Mesendoderm (in vitro differentiated cells): ENCODE results near the gene MAML3.

Experiments used
- DNase-seq: peaks from one replicate; pipeline ENCODE4 v3.0.0; 2013
- H2AK5ac ChIP-seq: 2 replicates; pipeline ENCODE4 v1.6.1; 2013; ENCODE audit warnings: low read length, inconsistent platforms
- H2BK120ac ChIP-seq: 2 replicates; pipeline ENCODE4 v1.6.1; 2013; ENCODE audit warnings: low read depth, mild to moderate bottlenecking, low read length, moderate library complexity, mixed read lengths
- H2BK15ac ChIP-seq: replicated peaks from 2 replicates; pipeline ENCODE4 v1.6.1; 2013; ENCODE audit warnings: low read depth, mild to moderate bottlenecking, moderate library complexity
- H2BK5ac ChIP-seq: 2 replicates; pipeline ENCODE4 v1.6.1; 2013; ENCODE audit warnings: low read length, inconsistent platforms
- H3K18ac ChIP-seq: 2 replicates; pipeline ENCODE4 v1.6.1; 2013; ENCODE audit warnings: mild to moderate bottlenecking, low read length, mixed read lengths
- H3K23ac ChIP-seq: one replicate; pipeline ENCODE4 v1.6.1; 2013; ENCODE audit warnings: low read length
- H3K27ac ChIP-seq: 2 replicates; pipeline ENCODE4 v1.5.1; 2013; ENCODE audit warnings: low read depth, mild to moderate bottlenecking, inconsistent platforms, low read length, moderate library complexity
- H3K27me3 ChIP-seq: 2 replicates; pipeline ENCODE4 v1.6.1; 2013; ENCODE audit warnings: low read length, control low read depth, mild to moderate bottlenecking, inconsistent platforms; ENCODE audit not compliant: insufficient read depth, poor library complexity
- H3K36me3 ChIP-seq: 2 replicates; pipeline ENCODE4 v1.6.1; 2013; ENCODE audit warnings: low read length, inconsistent platforms; ENCODE audit not compliant: control insufficient read depth, insufficient read depth
- H3K4ac ChIP-seq: one replicate; pipeline ENCODE4 v1.6.1; 2013; ENCODE audit warnings: low read depth, mild to moderate bottlenecking, low read length, moderate library complexity
- H3K4me1 ChIP-seq: 2 replicates; pipeline ENCODE4 v1.6.1; 2013; ENCODE audit warnings: low read depth, low read length, inconsistent platforms; ENCODE audit not compliant: control insufficient read depth
- H3K4me2 ChIP-seq: 2 replicates; pipeline ENCODE4 v1.6.1; 2013; ENCODE audit warnings: low read length
- H3K4me3 ChIP-seq: 2 replicates; pipeline ENCODE4 v1.5.1; 2013; ENCODE audit warnings: mild to moderate bottlenecking, low read length
- H3K56ac ChIP-seq: one replicate; pipeline ENCODE4 v1.6.1; 2013; ENCODE audit warnings: low read length
- H3K79me1 ChIP-seq: 2 replicates; pipeline ENCODE4 v1.6.1; 2013; ENCODE audit warnings: low read length, inconsistent platforms
- H3K79me2 ChIP-seq: 2 replicates; pipeline ENCODE4 v1.6.1; 2013; ENCODE audit warnings: mild to moderate bottlenecking, low read length; ENCODE audit not compliant: control insufficient read depth, insufficient read depth
- H3K9ac ChIP-seq: 2 replicates; pipeline ENCODE4 v1.6.1; 2013; ENCODE audit warnings: low read length, inconsistent platforms
- H4K5ac ChIP-seq: one replicate; pipeline ENCODE4 v1.6.1; 2013; ENCODE audit warnings: low read length
- H4K8ac ChIP-seq: one replicate; pipeline ENCODE4 v1.6.1; 2013; ENCODE audit warnings: low read depth, mild to moderate bottlenecking, control low read depth, low read length, moderate library complexity
- WGBS: extraction: QIAGEN DNeasy Blood & Tissue Kit; methylation state at CpG from one replicate; pipeline ENCODE4 v1.1.7; 2013; ENCODE audit warnings: low lambda C conversion rate, missing lambda C conversion rate; ENCODE audit not compliant: insufficient coverage; ENCODE audit errors: extremely low coverage; 5-methylcytosine and 5-hydroxymethylcytosine counted together

Gene MAML3

DNA sequence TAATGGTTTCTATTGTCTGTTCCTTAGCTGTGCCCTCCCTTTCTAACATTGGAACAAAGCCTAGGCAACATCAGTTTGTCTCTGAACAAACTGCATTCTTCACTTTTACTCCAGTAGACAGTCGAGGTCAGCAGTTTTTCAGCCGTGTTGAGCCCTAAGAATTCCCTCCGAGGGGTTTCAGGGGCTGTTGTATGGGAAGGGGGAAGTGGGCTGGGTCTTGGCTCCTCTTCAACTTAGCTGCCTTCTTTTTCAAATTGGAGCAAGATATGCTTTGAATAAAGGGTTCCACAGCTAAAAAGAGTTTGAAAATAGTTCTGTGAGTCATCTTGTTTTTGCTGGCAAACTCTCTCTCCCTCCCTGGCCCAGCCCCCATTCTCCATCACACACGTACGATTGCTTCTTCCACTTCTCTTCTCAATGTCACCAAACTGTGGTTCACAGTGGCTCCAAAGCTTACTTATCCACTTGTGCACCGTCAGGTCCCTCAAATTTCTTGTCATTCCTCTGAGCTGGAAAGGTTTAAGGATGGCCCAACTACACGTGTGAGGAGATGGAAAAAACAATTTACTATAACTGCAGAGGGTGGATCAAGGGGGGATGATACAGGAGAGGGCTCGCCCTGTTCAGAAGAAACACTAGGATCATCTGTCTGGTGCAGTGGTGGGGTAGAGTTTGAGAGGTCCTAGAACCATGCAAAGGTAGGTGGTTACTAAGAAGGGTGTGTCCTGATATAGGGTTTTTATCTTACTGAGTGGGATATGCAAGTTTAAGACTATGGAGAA lies 9.2 kb upstream of the MAML3 start:
- Histone ChIP-seq H3K4me3 (no peak overlapping the region), H4K5ac (no peak overlapping the region), H3K27ac (no peak overlapping the region), H3K23ac (no peak overlapping the region), H3K79me1 (no peaks in the 10 kb centered on the region), H3K4me2 (no peak overlapping the region), H2BK120ac (no peak overlapping the region), H3K27me3 (no peaks in the 10 kb centered on the region), H2AK5ac (no peak overlapping the region), H3K36me3 (no peaks in the 10 kb centered on the region), H3K4ac (no peak overlapping the region), H3K9ac (no peak overlapping the region), H4K8ac (no peak overlapping the region), H2BK15ac (no peak overlapping the region), H2BK5ac (no peak overlapping the region), H3K18ac (no peak overlapping the region), H3K4me1 (no peaks in the 10 kb centered on the region), H3K56ac (no peak overlapping the region), H3K79me2 (no peaks in the 10 kb centered on the region)
- no peak for DNase-seq
- no CpG with 5 or more reads among the region's 8 CpGs for WGBS

DNA sequence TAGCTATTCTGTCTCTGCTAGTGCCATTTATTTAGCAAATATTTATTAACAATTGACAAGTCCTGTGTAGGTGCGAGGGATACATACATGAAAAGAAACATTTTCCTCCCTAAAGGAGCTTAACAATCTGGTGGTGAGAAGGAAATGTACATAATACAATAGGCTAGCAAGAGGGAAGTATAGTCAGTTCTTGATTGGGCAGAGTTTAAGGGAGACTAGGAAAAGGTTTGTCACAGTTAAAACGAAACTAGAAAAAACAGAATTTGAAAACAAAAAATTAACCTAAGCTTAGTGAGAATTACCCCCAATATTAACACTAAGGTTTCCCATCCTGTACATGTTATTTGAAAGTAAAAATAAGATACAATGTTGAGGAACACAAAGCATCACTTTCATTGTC lies 8.6 kb upstream of the MAML3 start:
- H3K4ac ChIP-seq: no peak overlapping the region
- no peak overlapping the region for H2AK5ac ChIP-seq
- no peak overlapping the region for H4K8ac ChIP-seq
- H3K27me3 ChIP-seq: no peaks in the 10 kb centered on the region
- no peak overlapping the region for H4K5ac ChIP-seq
- H3K4me1 ChIP-seq: no peaks in the 10 kb centered on the region
- H3K27ac ChIP-seq: no peak overlapping the region
- H3K36me3 ChIP-seq: no peaks in the 10 kb centered on the region
- H3K4me3 ChIP-seq: no peak overlapping the region
- no peak overlapping the region for H3K18ac ChIP-seq
- no peaks in the 10 kb centered on the region for H3K79me2 ChIP-seq
- H3K79me1 ChIP-seq: no peaks in the 10 kb centered on the region
- no peak overlapping the region for H2BK5ac ChIP-seq
- no peak overlapping the region for H3K9ac ChIP-seq
- H3K23ac ChIP-seq: no peak overlapping the region
- DNase-seq: no peak
- no peak overlapping the region for H2BK120ac ChIP-seq
- no peak overlapping the region for H3K4me2 ChIP-seq
- no CpG with 5 or more reads among the region's 2 CpGs for WGBS
- no peak overlapping the region for H2BK15ac ChIP-seq
- H3K56ac ChIP-seq: no peak overlapping the region

DNA sequence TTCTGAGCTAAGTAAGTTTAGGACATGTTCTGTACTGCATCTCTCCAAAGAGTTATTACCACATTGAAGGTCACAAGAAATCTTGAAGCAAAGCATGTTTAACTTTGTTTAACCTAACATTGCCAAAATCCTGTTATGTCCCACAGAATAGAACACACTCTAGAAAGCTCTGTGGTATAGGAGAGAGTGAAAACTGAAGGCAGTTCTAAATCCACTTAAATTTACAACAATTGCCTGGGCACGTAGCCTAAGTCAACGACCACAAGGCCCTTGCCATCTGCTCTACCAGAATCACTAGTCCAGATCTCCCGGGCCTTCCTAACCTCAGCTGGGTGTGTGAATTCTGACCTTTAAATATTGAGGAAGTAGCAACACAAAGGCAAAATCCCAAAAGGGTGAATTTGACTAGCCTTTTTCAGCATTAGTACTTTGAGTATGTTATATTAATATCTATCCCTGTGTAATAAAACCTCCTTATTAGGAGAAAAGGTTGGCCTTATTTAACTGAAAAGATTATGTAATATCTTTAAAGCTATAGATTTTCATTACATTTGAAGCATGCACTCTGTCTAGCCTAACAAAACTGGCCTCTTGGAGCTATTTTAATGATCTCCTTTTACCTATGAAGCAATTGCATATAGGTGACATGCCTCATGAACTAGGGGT lies 4.5 kb upstream of the MAML3 start:
- Histone ChIP-seq H3K4ac (no peak overlapping the region), H3K36me3 (no peaks in the 10 kb centered on the region), H3K79me2 (peaks cover 1% of the 10 kb centered on the region), H3K27ac (no peak overlapping the region), H4K5ac (no peak overlapping the region), H3K4me1 (no peaks in the 10 kb centered on the region), H3K27me3 (no peaks in the 10 kb centered on the region), H3K4me3 (no peak overlapping the region), H3K56ac (no peak overlapping the region), H2BK120ac (no peak overlapping the region), H3K4me2 (no peak overlapping the region), H2AK5ac (no peak overlapping the region), H2BK15ac (no peak overlapping the region), H3K23ac (no peak overlapping the region), H2BK5ac (no peak overlapping the region), H3K9ac (no peak overlapping the region), H3K79me1 (peaks cover 2% of the 10 kb centered on the region), H4K8ac (no peak overlapping the region), H3K18ac (no peak overlapping the region)
- no peak for DNase-seq
- no CpG with 5 or more reads among the region's 3 CpGs for WGBS

DNA sequence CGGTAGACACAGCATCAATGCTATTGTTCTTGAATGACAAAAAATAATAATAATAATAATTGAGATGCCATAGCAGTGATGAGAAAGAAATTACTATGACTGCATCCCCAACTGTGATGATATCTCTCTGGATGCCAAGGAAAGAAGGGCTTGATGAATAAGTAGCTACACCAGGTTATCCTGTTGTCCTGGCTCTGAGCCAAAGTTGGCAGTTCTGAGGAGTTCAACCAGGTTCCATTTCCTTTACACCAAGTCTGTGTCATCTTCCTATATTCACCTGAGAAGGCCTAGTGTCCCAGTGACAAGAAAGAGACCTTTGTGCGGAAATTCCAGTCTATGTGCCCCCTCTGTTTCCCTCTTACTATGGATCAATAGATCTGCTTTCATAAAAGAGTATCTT lies 3.4 kb upstream of the MAML3 start:
- no peaks in the 10 kb centered on the region for H3K27me3 ChIP-seq
- H3K18ac ChIP-seq: no peak overlapping the region
- H3K23ac ChIP-seq: no peak overlapping the region
- H3K79me1 ChIP-seq: peaks cover 2% of the 10 kb centered on the region
- H3K4me1 ChIP-seq: no peaks in the 10 kb centered on the region
- H4K8ac ChIP-seq: no peak overlapping the region
- no peak overlapping the region for H3K9ac ChIP-seq
- H3K4me3 ChIP-seq: no peak overlapping the region
- H2AK5ac ChIP-seq: no peak overlapping the region
- H2BK5ac ChIP-seq: no peak overlapping the region
- H3K4me2 ChIP-seq: no peak overlapping the region
- no peak for DNase-seq
- peaks cover 6% of the 10 kb centered on the region for H3K79me2 ChIP-seq
- no peak overlapping the region for H4K5ac ChIP-seq
- H3K56ac ChIP-seq: no peak overlapping the region
- no peak overlapping the region for H3K4ac ChIP-seq
- WGBS: no CpG with 5 or more reads among the region's 2 CpGs
- H3K36me3 ChIP-seq: no peaks in the 10 kb centered on the region
- no peak overlapping the region for H2BK120ac ChIP-seq
- H3K27ac ChIP-seq: no peak overlapping the region
- H2BK15ac ChIP-seq: no peak overlapping the region

GRCh38 chr4:140156529-140157171 lies 2.7 kb upstream of the MAML3 start:
- peaks cover 6% of the 10 kb centered on the region for H3K79me2 ChIP-seq

More at GRCh38 chr4:140156529-140157171, 2.7 kb upstream of the MAML3 start:
- Histone ChIP-seq H3K4me3 (no peak overlapping the region), H2BK15ac (no peak overlapping the region), H4K8ac (no peak overlapping the region), H2BK5ac (no peak overlapping the region), H3K56ac (no peak overlapping the region), H3K9ac (no peak overlapping the region), H3K27me3 (no peaks in the 10 kb centered on the region), H2BK120ac (no peak overlapping the region), H3K79me1 (peaks cover 2% of the 10 kb centered on the region), H3K36me3 (no peaks in the 10 kb centered on the region), H2AK5ac (no peak overlapping the region), H3K23ac (no peak overlapping the region), H3K4me1 (no peaks in the 10 kb centered on the region), H3K18ac (no peak overlapping the region), H3K27ac (no peak overlapping the region), H3K4me2 (no peak overlapping the region), H4K5ac (no peak overlapping the region), H3K4ac (no peak overlapping the region)
- no peak for DNase-seq
- WGBS: no CpG with 5 or more reads among the region's 4 CpGs
